Placental epithelial cell (primary cell): ENCODE measurements around the gene PCDHA8. TPM values are rescaled to one million over a fixed set of nuclear protein-coding genes. Genes with fewer than 3 reads are reported as not detected.

Experiments used
- total RNA-seq: library from RNA; depleted of rRNA; stranded (reverse); fragments of >200 nt; gene quantifications from 2 replicates; pipeline ENCODE4 v1.2.3, GENCODE V29; 2012

PCDHA8 gene
- 0.11 and 0.39 TPM in 2 replicates for total RNA-seq

GRCh38 chr5:140840978-140841962, at the start of gene PCDHA8:
Gene PCDHA8 (plus strand): TSS chr5:140841187. CDS start chr5:140841322, 135 bp downstream.

GRCh38 chr5:140794595-140795258, 46.3 kb upstream of the PCDHA8 start, which contains the start of gene PCDHA2:
Gene PCDHA2 (plus strand): TSS chr5:140794852.

GRCh38 chr5:140800816-140801493, 40.0 kb upstream of the PCDHA8 start, which contains the start of gene PCDHA3:
Gene PCDHA3 (plus strand): TSS chr5:140801057.

GRCh38 chr5:140806834-140807775, 33.9 kb upstream of the PCDHA8 start, which contains the start of gene PCDHA4:
Gene PCDHA4 (plus strand): TSS chr5:140807068.

GRCh38 chr5:140821375-140822280, 19.4 kb upstream of the PCDHA8 start, which contains the start of gene PCDHA5:
Gene PCDHA5 (plus strand): TSS chr5:140821613.

GRCh38 chr5:140827704-140828361, 13.2 kb upstream of the PCDHA8 start, which contains the start of gene PCDHA6:
Gene PCDHA6 (plus strand): TSS chr5:140827960. CDS start chr5:140828092, 132 bp downstream.

GRCh38 chr5:140833993-140834392, 7.0 kb upstream of the PCDHA8 start, which contains the start of gene PCDHA7:
Gene PCDHA7 (plus strand): TSS chr5:140834269. CDS start chr5:140834384, 115 bp downstream.

GRCh38 chr5:140848139-140849102, 7.4 kb downstream of the PCDHA8 start, which contains the start of gene PCDHA9:
Gene PCDHA9 (plus strand): TSS chr5:140848382. CDS start chr5:140848496, 114 bp downstream.

GRCh38 chr5:140855772-140856674, 15.0 kb downstream of the PCDHA8 start, which contains the start of gene PCDHA10:
Gene PCDHA10 (plus strand): TSS chr5:140855897. CDS start chr5:140856049, 152 bp downstream.

GRCh38 chr5:140868721-140869554, 28.0 kb downstream of the PCDHA8 start, which contains the start of gene PCDHA11:
Gene PCDHA11 (plus strand): TSS chr5:140868957. CDS start chr5:140869104, 147 bp downstream.

GRCh38 chr5:140875085-140876065, 34.4 kb downstream of the PCDHA8 start, which contains the start of gene PCDHA12:
Gene PCDHA12 (plus strand): TSS chr5:140875308. CDS start chr5:140875473, 165 bp downstream.

GRCh38 chr5:140881889-140882590, 41.1 kb downstream of the PCDHA8 start, which contains the start of gene PCDHA13:
Gene PCDHA13 (plus strand): TSS chr5:140882124. CDS start chr5:140882269, 145 bp downstream.

